Skeletal muscle tissue (tissue), 4 donors: ENCODE data around the gene WAC. TPM values are rescaled to one million over a fixed set of nuclear protein-coding genes. Genes with fewer than 3 reads are reported as not detected.

Source experiments
- H3K27ac ChIP-seq: one replicate; pipeline ENCODE4 v1.7.0; 2013; ENCODE audit warnings: mild to moderate bottlenecking, low read depth, low read length, inconsistent platforms
- H3K27me3 ChIP-seq, 3 donors: one replicate each; pipeline ENCODE4 v1.7.0; 2013; ENCODE audit warnings: low read length in 3 of 3; ENCODE audit not compliant: control insufficient read depth in 3 of 3, insufficient read depth in 3 of 3
- H3K36me3 ChIP-seq, 3 donors: one replicate each; pipeline ENCODE4 v1.7.0; 2013; ENCODE audit warnings: low read length in 3 of 3; ENCODE audit not compliant: control insufficient read depth in 3 of 3, insufficient read depth in 3 of 3
- H3K4me1 ChIP-seq, 3 donors: one replicate each; pipeline ENCODE4 v1.7.0; 2013; ENCODE audit warnings: low read length in 3 of 3, mild to moderate bottlenecking in 3 of 3; ENCODE audit not compliant: control insufficient read depth in 3 of 3, insufficient read depth in 3 of 3
- H3K4me3 ChIP-seq, 3 donors: one replicate each; pipeline ENCODE4 v1.7.0; 2013; ENCODE audit warnings: low read length in 3 of 3
- H3K9ac ChIP-seq, 3 donors: one replicate each; pipeline ENCODE4 v1.7.0; 2013; ENCODE audit warnings: low read length in 3 of 3, mild to moderate bottlenecking in 3 of 3, moderate library complexity in 2 of 3, low read depth in 1 of 3
- H3K9me3 ChIP-seq, 3 donors: one replicate each; pipeline ENCODE4 v1.7.0; 2013; ENCODE audit warnings: low read length in 3 of 3; ENCODE audit not compliant: control insufficient read depth in 3 of 3
- total RNA-seq: library from RNA; depleted of rRNA; stranded (reverse); fragments of >200 nt; gene quantifications from one replicate; pipeline ENCODE4 v1.2.3, GENCODE V29; 2014
- donor health status: Osteomylitis.

Gene WAC
- total RNA-seq, 1 donor from 2014 or later, result 78.3 TPM

GRCh38 chr10:28620251-28620650, 87.3 kb downstream of the WAC start:
- Histone ChIP-seq H3K27ac (no peak overlapping the region), H3K4me1 (no peaks in the 10 kb centered on the region), H3K9ac (no peak overlapping the region), H3K36me3 (peaks cover 18 to 29% (median 29%) of the 10 kb centered on the region in 3 donors), H3K4me3 (no peak overlapping the region), H3K9me3 (no peaks in the 10 kb centered on the region), H3K27me3 (no peaks in the 10 kb centered on the region)

- H3K4me3 ChIP-seq, result no peak overlapping the region
- no peaks in the 10 kb centered on the region for H3K9me3 ChIP-seq
- H3K27ac ChIP-seq, result no peak overlapping the region
- no peaks in the 10 kb centered on the region for H3K27me3 ChIP-seq
- peaks cover 6 to 8% (median 7%) of the 10 kb centered on the region in 3 donors for H3K36me3 ChIP-seq
- no peaks in the 10 kb centered on the region for H3K4me1 ChIP-seq
- H3K9ac ChIP-seq, result no peak overlapping the region
Measured at GRCh38 chr10:28623483-28623882, 90.6 kb downstream of the WAC start.

DNA sequence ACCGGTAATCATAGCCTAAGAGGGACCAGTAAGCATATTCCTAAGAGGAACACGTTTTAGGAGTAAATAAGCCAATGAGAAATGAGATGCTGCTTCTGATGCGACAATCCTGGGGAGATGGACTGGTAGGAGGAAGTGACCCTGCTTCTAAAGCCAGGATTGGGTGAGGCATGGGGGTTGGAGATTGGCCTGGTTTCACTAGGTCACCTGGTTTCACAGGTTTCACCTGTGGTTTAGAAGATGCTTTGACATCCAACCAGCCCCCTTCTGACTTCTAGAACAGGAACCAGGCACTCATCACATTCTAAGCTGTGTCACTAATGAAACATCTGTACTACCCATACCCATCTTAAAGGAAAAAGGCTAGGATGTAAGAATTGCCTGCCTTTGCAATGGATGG, 91.4 kb downstream of the WAC start:
- Histone ChIP-seq H3K4me1 (no peaks in the 10 kb centered on the region), H3K9me3 (no peaks in the 10 kb centered on the region), H3K27ac (no peak overlapping the region), H3K27me3 (peaks cover 0 to 6% (median 0%) of the 10 kb centered on the region in 3 donors), H3K9ac (no peak overlapping the region), H3K4me3 (no peak overlapping the region), H3K36me3 (peaks cover 3 to 5% (median 4%) of the 10 kb centered on the region in 3 donors)

DNA sequence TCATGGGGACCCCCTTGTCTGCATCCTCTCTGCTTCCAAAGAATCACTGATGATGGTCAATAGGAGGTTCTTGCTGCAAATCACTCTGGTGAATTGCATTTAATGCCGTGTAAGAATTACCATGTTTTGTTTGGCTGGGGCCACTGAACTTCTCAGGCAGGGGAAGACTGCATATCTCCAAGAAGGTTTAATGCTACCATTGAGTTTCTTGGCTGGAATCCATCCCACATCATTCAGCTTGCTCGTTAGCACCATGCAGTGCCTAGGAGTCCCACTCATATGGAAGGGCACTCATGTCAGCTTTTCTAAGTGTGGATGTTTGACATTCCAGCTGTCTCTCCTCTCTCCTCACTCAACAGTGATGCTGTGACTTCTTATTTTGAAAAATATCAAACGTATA, 94.2 kb downstream of the WAC start:
- no peak overlapping the region for H3K27ac ChIP-seq
- no peak overlapping the region for H3K9ac ChIP-seq
- H3K4me1 ChIP-seq, result no peaks in the 10 kb centered on the region
- H3K36me3 ChIP-seq, result no peaks in the 10 kb centered on the region
- no peaks in the 10 kb centered on the region for H3K9me3 ChIP-seq
- no peak overlapping the region for H3K4me3 ChIP-seq
- H3K27me3 ChIP-seq, result peaks cover 4 to 10% (median 4%) of the 10 kb centered on the region in 3 donors

DNA sequence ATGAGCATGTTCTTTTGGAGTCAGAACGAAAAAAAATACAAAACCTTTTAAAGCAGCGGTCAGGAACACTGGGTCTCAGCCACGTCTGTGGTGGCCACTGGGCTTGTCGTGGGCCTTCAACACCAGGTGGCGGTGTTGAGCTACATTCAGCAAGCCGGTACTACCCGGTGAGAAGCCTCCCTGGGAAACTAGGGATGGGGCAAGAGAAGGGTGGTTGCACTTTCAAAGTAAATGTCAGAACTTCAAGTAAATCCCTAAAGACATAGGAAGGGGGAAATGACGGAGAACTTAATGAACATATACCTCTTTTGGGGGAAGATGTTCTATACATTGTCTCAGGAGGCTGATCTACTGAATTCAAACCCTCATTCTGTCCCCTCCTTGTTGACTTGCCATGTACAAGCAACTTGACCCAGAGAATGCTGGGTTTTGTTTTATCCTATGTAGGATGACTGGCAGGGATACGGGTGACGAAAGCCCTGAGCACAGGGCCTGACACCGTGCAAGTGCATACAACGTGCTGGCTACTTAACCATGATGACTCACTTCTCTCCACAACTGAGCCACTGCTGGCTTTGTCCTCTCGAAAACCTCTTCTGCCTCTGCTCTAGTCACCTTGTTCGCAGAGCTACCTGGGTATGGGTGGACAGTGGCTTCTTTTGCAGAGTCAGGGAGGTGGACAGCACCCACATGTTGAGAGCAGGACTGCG, 95.4 kb downstream of the WAC start:
- Histone ChIP-seq H3K36me3 (no peaks in the 10 kb centered on the region), H3K9ac (no peak overlapping the region), H3K9me3 (no peaks in the 10 kb centered on the region), H3K27me3 (peaks cover 4 to 10% (median 4%) of the 10 kb centered on the region in 3 donors), H3K4me3 (no peak overlapping the region), H3K4me1 (no peaks in the 10 kb centered on the region), H3K27ac (no peak overlapping the region)

DNA sequence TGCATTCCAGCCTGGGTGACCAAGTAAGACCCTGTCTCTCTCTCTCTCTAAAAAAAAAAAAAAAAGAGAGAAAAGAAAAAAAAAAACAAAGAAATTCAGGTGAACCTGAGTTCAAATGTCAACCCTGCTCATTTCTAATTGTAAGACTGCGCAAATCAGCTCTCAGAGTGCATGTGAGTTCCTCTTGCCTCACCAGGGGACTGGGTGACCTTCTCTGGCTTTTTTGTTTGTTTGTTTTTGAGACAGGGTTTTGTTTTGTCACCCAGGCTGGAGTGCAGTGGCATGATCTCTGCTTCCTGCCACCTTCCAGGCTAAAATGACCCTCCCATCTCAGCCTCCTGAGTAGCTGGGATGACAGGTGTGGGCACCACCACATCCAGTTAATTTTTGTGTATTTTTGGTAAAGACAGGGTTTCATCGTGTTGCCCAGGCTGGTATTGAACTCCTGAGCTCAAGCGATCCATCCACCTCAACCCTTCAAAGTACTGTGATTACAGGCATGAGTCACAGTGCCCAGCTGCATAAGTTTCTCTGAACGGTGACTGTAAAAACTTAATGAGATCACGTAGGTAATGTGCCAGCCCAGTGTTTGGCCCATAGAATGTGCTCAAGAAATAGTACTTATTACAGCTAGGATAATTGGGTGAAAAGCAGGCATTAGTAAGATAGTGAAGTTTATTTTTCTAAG, 99.1 kb downstream of the WAC start:
- no peaks in the 10 kb centered on the region for H3K4me1 ChIP-seq
- H3K9ac ChIP-seq, result no peak overlapping the region
- peaks cover 4 to 14% (median 4%) of the 10 kb centered on the region in 3 donors for H3K27me3 ChIP-seq
- no peak overlapping the region for H3K27ac ChIP-seq
- no peak overlapping the region for H3K4me3 ChIP-seq
- no peaks in the 10 kb centered on the region for H3K9me3 ChIP-seq
- no peaks in the 10 kb centered on the region for H3K36me3 ChIP-seq

- Histone ChIP-seq H3K4me1 (no peaks in the 10 kb centered on the region), H3K9ac (no peak overlapping the region), H3K36me3 (no peaks in the 10 kb centered on the region), H3K27ac (no peak overlapping the region), H3K4me3 (no peak overlapping the region), H3K27me3 (peaks cover 4 to 14% (median 4%) of the 10 kb centered on the region in 3 donors), H3K9me3 (no peaks in the 10 kb centered on the region)
Measured at GRCh38 chr10:28632584-28632945, 99.6 kb downstream of the WAC start.

DNA sequence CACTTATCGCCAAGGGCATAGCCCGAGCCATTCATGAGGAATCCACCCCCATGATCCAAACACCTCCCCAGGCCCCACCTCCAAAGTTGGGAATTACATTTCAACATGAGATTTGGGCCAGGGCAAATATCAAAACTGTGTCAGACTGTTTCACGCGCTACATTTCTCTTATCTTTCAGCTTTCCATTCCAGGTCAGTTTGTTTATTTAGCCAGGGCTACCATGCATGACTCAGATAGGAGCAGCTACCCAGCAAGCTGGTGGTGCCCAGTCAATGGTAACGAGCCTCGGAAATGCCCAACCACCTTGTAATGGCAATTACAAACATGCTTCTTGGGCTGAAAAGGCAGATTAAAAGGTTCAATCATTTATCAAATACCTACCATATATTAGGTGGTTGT, 100.8 kb downstream of the WAC start:
- no peak overlapping the region for H3K9ac ChIP-seq

GRCh38 chr10:28637346-28637745, 104.4 kb downstream of the WAC start:
- Histone ChIP-seq H3K27me3 (peaks cover 0 to 4% (median 0%) of the 10 kb centered on the region in 3 donors), H3K9me3 (no peaks in the 10 kb centered on the region), H3K9ac (no peak overlapping the region), H3K36me3 (no peaks in the 10 kb centered on the region), H3K4me3 (no peak overlapping the region), H3K27ac (no peak overlapping the region), H3K4me1 (no peaks in the 10 kb centered on the region)

More for the DNA sequence above, 100.8 kb downstream of the WAC start:
- peaks cover 4 to 12% (median 4%) of the 10 kb centered on the region in 3 donors for H3K27me3 ChIP-seq
- H3K4me1 ChIP-seq, result no peaks in the 10 kb centered on the region
- no peaks in the 10 kb centered on the region for H3K36me3 ChIP-seq
- H3K9me3 ChIP-seq, result no peaks in the 10 kb centered on the region
- no peak overlapping the region for H3K4me3 ChIP-seq
- no peak overlapping the region for H3K27ac ChIP-seq

GRCh38 chr10:28638392-28638791, 105.5 kb downstream of the WAC start:
- Histone ChIP-seq H3K4me3 (no peak overlapping the region), H3K36me3 (no peaks in the 10 kb centered on the region), H3K4me1 (no peaks in the 10 kb centered on the region), H3K27ac (no peak overlapping the region), H3K27me3 (peaks cover 0 to 4% (median 0%) of the 10 kb centered on the region in 3 donors), H3K9me3 (no peaks in the 10 kb centered on the region), H3K9ac (no peak overlapping the region)
